Parathyroid adenoma (tissue), 2 donors: ENCODE data around the gene ASB1.

Source experiments
- H2AFZ ChIP-seq: fragments of 300-600 bp; sonication (generic); one replicate; pipeline ENCODE4 v1.7.0; 2017; ENCODE audit warnings: antibody characterized with exemption, mild to moderate bottlenecking
- H3K27ac ChIP-seq: fragments of 300-600 bp; sonication (generic); one replicate; pipeline ENCODE4 v1.7.0; 2017
- H3K27me3 ChIP-seq: fragments of 300-600 bp; sonication (generic); one replicate; pipeline ENCODE4 v1.7.0; 2017; ENCODE audit warnings: low read length; ENCODE audit not compliant: control insufficient read depth, insufficient read depth
- H3K36me3 ChIP-seq: fragments of 300-600 bp; sonication (generic); one replicate; pipeline ENCODE4 v1.7.0; 2017; ENCODE audit warnings: low read length; ENCODE audit not compliant: control insufficient read depth, insufficient read depth
- H3K4me1 ChIP-seq: fragments of 300-600 bp; sonication (generic); one replicate; pipeline ENCODE4 v1.7.0; 2017; ENCODE audit warnings: control low read depth
- H3K4me2 ChIP-seq: fragments of 300-600 bp; sonication (generic); one replicate; pipeline ENCODE4 v1.7.0; 2017; ENCODE audit warnings: low read length
- H3K4me3 ChIP-seq: fragments of 300-600 bp; sonication (generic); one replicate; pipeline ENCODE4 v1.7.0; 2017; ENCODE audit warnings: low read depth, low read length
- H3K79me2 ChIP-seq: fragments of 300-600 bp; sonication (generic); one replicate; pipeline ENCODE4 v1.7.0; 2017; ENCODE audit warnings: control low read depth
- H3K9ac ChIP-seq: fragments of 300-600 bp; sonication (generic); one replicate; pipeline ENCODE4 v1.7.0; 2017; ENCODE audit warnings: mild to moderate bottlenecking
- H3K9me3 ChIP-seq: fragments of 300-600 bp; sonication (generic); one replicate; pipeline ENCODE4 v1.7.0; 2017; ENCODE audit warnings: low read length; ENCODE audit not compliant: control insufficient read depth
- TF ChIP-seq, protein P1 (sequence below): fragments of 300-600 bp; sonication (generic); IDR thresholded peaks from one replicate; pipeline ENCODE4 v1.7.0; 2017; ENCODE audit warnings: antibody characterized with exemption, mild to moderate bottlenecking
- donor health status: primary hyperparathyroidism.

The ASB1 gene

DNA sequence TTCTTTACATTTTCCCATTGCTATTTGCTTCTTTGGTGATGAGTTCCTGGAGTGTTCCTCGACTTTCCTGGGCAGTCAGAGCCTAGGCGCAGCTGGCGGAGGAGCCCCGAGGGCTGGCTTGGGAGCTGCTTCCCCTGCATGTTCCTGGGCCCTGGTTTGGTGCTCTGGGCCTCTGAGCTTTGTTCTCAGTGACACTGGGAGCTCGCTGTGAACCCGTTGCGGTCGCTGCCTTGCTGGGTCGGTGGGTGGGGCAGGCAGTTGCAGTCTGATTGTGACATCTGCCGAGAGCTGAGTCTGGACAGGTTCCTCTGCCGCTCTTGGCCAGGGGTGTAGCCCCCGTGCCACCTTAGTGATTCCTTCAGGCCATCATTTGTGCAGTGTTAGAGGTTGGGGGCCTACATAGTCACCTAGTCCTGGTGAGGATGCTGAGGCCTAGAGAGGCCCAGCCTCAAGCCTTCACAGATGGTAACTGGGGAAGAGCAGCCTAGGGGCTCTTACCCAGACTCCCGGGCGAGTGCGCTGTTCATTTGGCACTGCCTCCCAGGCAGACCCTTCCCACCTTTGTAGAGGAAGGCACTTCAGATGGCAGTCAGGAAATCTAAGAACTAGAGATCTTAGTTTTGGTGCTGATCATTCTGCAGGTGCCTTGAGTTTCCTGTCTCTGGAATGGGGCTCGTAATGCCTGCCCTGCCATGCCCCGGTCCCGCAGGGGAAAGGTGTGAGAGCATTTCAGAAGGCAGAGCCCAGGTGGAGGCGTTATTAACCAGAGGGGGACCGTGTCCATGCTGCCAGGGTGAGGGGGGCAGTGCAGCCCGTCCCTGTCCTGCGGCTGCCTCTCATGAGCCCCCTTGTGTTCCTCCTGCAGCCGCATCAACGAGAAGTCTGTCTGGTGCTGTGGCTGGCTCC is 8.4 kb downstream of the ASB1 start:
- Histone ChIP-seq H3K4me3 (no peak overlapping the region), H3K36me3 (no peaks in the 10 kb centered on the region), H2AFZ (no peak overlapping the region), H3K4me1 (peaks cover 7% of the 10 kb centered on the region), H3K9ac (no peak overlapping the region), H3K27ac (no peak overlapping the region), H3K4me2 (no peak overlapping the region), H3K9me3 (no peaks in the 10 kb centered on the region), H3K27me3 (no peaks in the 10 kb centered on the region), H3K79me2 (peaks cover 25% of the 10 kb centered on the region)
- TF ChIP-seq, protein P1, sequence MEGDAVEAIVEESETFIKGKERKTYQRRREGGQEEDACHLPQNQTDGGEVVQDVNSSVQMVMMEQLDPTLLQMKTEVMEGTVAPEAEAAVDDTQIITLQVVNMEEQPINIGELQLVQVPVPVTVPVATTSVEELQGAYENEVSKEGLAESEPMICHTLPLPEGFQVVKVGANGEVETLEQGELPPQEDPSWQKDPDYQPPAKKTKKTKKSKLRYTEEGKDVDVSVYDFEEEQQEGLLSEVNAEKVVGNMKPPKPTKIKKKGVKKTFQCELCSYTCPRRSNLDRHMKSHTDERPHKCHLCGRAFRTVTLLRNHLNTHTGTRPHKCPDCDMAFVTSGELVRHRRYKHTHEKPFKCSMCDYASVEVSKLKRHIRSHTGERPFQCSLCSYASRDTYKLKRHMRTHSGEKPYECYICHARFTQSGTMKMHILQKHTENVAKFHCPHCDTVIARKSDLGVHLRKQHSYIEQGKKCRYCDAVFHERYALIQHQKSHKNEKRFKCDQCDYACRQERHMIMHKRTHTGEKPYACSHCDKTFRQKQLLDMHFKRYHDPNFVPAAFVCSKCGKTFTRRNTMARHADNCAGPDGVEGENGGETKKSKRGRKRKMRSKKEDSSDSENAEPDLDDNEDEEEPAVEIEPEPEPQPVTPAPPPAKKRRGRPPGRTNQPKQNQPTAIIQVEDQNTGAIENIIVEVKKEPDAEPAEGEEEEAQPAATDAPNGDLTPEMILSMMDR = no peak

DNA sequence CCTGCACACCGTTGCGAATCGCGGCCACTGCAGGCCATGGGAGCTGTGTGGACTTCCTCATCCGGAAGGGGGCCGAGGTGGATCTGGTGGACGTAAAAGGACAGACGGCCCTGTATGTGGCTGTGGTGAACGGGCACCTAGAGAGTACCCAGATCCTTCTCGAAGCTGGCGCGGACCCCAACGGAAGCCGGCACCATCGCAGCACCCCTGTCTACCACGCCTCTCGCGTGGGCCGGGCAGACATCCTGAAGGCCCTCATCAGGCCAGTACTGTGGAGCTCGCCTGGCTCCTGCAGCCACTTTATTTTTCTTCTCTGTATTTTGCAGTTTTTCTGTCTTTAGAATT is 9.0 kb downstream of the ASB1 start:
- H3K27ac ChIP-seq = no peak overlapping the region
- H3K4me3 ChIP-seq = no peak overlapping the region
- TF ChIP-seq, protein P1 = no peak
- no peaks in the 10 kb centered on the region for H3K9me3 ChIP-seq
- no peak overlapping the region for H2AFZ ChIP-seq
- H3K36me3 ChIP-seq = no peaks in the 10 kb centered on the region
- no peaks in the 10 kb centered on the region for H3K27me3 ChIP-seq
- no peak overlapping the region for H3K9ac ChIP-seq
- peaks cover 25% of the 10 kb centered on the region for H3K79me2 ChIP-seq
- H3K4me1 ChIP-seq = peaks cover 7% of the 10 kb centered on the region
- H3K4me2 ChIP-seq = no peak overlapping the region

DNA sequence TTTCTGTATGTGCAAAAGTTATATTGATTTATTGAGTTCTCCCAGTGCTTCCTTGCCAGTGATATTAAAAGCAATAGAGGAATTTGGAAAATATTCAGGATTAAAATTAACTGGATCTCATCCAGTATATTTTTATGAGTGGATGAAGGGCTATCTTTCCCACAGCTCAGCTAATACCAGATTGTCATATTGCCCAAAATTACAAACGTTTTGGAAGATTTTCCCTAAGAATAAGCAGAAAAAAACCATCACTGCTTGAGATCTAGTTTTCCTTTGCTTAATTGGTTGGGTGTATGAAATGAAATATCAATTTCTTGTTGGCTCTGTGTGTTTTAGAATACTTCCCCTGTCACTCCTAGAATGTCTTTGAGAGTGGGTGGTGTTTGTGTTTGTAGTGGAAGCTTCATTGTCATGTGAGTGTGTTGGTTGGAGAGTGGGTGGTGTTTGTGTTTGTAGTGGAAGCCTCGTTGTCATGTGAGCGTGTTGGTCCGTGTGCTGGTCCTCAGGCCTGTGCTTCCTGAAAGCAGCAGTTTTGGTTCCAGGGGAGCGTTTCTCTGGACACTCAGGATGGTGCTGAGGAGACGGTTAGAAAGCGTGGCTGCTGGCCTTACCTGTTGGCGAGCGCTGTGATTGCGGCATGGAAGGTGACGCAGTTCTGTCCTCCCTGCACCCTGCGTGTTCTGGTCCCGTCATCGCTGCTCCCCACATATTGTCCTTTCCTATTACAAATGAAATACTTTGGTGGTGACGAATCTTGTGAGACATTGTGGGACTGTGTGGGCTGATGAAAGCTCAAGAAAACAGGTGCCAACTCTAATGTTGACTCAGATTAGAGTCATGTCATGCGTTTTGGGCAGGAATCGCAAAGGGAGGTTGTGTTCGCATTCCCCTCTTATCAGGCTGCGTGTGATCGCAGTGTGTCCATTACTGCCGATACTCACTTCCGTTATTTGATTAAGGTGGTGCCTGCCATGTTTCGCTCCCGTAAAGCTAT is 12.4 kb downstream of the ASB1 start:
- H2AFZ ChIP-seq = no peak overlapping the region
- H3K4me2 ChIP-seq = no peak overlapping the region
- no peaks in the 10 kb centered on the region for H3K27me3 ChIP-seq
- H3K36me3 ChIP-seq = no peaks in the 10 kb centered on the region
- TF ChIP-seq, protein P1 = no peak
- H3K4me3 ChIP-seq = no peak overlapping the region
- H3K9me3 ChIP-seq = no peaks in the 10 kb centered on the region
- no peak overlapping the region for H3K9ac ChIP-seq
- peaks cover 10% of the 10 kb centered on the region for H3K79me2 ChIP-seq
- no peak overlapping the region for H3K27ac ChIP-seq
- H3K4me1 ChIP-seq = peaks cover 3% of the 10 kb centered on the region

DNA sequence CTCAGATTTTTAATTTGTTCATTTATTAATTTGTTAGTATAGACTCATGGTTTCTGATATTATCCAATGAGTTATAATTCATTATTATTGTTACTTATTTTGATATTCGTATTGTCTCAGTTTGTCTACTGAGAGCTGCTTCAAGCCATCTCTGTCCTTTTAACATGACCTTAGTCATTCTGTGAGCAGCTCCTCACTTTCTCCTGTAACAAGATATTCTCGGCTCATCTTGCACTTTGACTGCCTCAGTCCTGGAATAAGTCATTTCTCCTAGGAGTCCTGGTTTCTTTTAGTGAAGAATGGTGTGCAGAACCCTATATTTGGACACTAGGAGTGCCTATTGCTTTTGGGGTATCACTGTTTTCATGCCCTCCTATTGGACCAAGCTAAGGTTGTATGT is 13.2 kb downstream of the ASB1 start:
- Histone ChIP-seq H3K4me2 (no peak overlapping the region), H3K9me3 (no peaks in the 10 kb centered on the region), H3K27ac (no peak overlapping the region), H3K9ac (no peak overlapping the region), H3K4me3 (no peak overlapping the region), H3K27me3 (no peaks in the 10 kb centered on the region), H3K4me1 (peaks cover 3% of the 10 kb centered on the region), H2AFZ (no peak overlapping the region), H3K36me3 (no peaks in the 10 kb centered on the region), H3K79me2 (peaks cover 2% of the 10 kb centered on the region)
- TF ChIP-seq, protein P1 = no peak
